ENCODE data around the gene RDX.

- no peak for TF ChIP-seq CTCF (conservative IDR thresholded peaks at IDR 0.05 in 1 of 2, IDR thresholded peaks at IDR 0.05 in 1 of 2; ENCODE audit: low read depth in 1 of 2, low read length in 2 of 2)
- TF ChIP-seq EZH2 (IDR thresholded peaks at IDR 0.05; ENCODE audit: low read length, missing control alignments), result no peak
Measured at GRCh38 chr11:110242188-110242587, 54.2 kb downstream of the RDX start.

Measured in fibroblast of lung (primary cell).